Measurements from ENCODE around the gene SLC23A1.
"Not testable (repeated sequence)": the region's sequence is repeated elsewhere in the genome, so short reads cannot be mapped to it uniquely, and the experiment has no call there.

- TF ChIP-seq, protein P1, sequence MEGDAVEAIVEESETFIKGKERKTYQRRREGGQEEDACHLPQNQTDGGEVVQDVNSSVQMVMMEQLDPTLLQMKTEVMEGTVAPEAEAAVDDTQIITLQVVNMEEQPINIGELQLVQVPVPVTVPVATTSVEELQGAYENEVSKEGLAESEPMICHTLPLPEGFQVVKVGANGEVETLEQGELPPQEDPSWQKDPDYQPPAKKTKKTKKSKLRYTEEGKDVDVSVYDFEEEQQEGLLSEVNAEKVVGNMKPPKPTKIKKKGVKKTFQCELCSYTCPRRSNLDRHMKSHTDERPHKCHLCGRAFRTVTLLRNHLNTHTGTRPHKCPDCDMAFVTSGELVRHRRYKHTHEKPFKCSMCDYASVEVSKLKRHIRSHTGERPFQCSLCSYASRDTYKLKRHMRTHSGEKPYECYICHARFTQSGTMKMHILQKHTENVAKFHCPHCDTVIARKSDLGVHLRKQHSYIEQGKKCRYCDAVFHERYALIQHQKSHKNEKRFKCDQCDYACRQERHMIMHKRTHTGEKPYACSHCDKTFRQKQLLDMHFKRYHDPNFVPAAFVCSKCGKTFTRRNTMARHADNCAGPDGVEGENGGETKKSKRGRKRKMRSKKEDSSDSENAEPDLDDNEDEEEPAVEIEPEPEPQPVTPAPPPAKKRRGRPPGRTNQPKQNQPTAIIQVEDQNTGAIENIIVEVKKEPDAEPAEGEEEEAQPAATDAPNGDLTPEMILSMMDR (IDR thresholded peaks at IDR 0.05): not testable (repeated sequence)
- TF ChIP-seq POLR2A (IDR thresholded peaks at IDR 0.05): not testable (repeated sequence)
Observed at GRCh38 chr5:139355900-139356299, 27.2 kb downstream of the SLC23A1 start.
